Measurements from ENCODE around the gene FFAR4. TPM values are rescaled to one million over a fixed set of nuclear protein-coding genes. Genes with fewer than 3 reads are reported as not detected.
A peak's percentile ranks its signal among the peaks of the same experiment; 100 is the strongest.

FFAR4 gene
- total RNA-seq (2021; ENCODE audit: unreplicated experiment) (0.92 TPM), Bru-seq, nascent RNA (percentile 30 among the genes with signal in this experiment), BruChase-seq, experiment 1, labeled RNA remaining after a 2-hour chase (percentile 28 among the genes with signal in this experiment), BruChase-seq, experiment 2, labeled RNA remaining after a 6-hour chase (percentile 25 among the genes with signal in this experiment)
- 8.2 TPM for polyA plus RNA-seq (2012; ENCODE audit: insufficient read length)
- long read RNA-seq, partial matches to known transcripts = 0 of 3 reads
- long read RNA-seq, other reads (novel, unspliced or antisense) = 1 of 3 reads

DNA sequence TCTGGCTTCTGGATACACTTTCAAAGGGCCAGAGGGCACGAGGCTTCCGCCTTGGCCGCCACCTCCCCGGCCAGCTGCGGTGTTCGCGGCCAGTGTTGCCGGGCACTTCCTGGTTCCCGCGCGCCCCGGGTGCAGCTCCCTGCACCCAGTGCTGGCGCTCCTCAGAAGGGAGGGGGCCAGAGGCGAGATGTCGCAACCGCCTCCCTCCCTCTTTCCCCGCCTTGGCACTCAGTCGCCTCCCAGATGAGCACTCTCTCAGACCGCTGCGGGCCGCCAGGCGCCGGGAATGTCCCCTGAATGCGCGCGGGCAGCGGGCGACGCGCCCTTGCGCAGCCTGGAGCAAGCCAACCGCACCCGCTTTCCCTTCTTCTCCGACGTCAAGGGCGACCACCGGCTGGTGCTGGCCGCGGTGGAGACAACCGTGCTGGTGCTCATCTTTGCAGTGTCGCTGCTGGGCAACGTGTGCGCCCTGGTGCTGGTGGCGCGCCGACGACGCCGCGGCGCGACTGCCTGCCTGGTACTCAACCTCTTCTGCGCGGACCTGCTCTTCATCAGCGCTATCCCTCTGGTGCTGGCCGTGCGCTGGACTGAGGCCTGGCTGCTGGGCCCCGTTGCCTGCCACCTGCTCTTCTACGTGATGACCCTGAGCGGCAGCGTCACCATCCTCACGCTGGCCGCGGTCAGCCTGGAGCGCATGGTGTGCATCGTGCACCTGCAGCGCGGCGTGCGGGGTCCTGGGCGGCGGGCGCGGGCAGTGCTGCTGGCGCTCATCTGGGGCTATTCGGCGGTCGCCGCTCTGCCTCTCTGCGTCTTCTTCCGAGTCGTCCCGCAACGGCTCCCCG is at the start of gene FFAR4:
FFAR4 (plus strand) TSS at position 231 of the 842 bp plus-strand sequence; CDS start at position 287, 56 bp downstream.
- POLR2A ChIA-PET = no interaction called here
- intact Hi-C loops (cut with micrococcal nuclease; ENCODE audit: unreplicated experiment) = no loop called here
- no peak for TF ChIP-seq SIN3A (IDR thresholded peaks at IDR 0.05; ENCODE audit: borderline replicate concordance, insufficient read depth, low read depth, low read length)
- ATAC-seq (peak; percentile 76), DNase-seq (ENCODE audit: low read depth, low spot score) (no peak)
- no peaks in the 10 kb centered on the region for H3K36me3 ChIP-seq (ENCODE audit: control insufficient read depth, insufficient read depth, low read length)
- H3K27ac ChIP-seq (ENCODE audit: low read length) = no peak within 1 kb of the TSS
- no TSS peak for BruUV-seq (replicated peaks)
- peaks cover 34% of the 10 kb centered on the region for H3K27me3 ChIP-seq (ENCODE audit: control insufficient read depth, insufficient read depth, low read length)
- CTCF ChIA-PET = no interaction called here
- H3K4me3 ChIP-seq (ENCODE audit: low read depth in 2 of 2, low read length in 2 of 2) = peak within 1 kb of the TSS; percentile 39 to 55
- peaks cover 10% of the 10 kb centered on the region for H3K4me1 ChIP-seq (ENCODE audit: control insufficient read depth, insufficient read depth, low read length)
- no peaks in the 10 kb centered on the region for H3K9me3 ChIP-seq (ENCODE audit: control insufficient read depth, insufficient read depth, low read depth, low read length)
- in situ Hi-C loops (cut with HindIII; ENCODE audit: low pct_unique_long_range_greater_than_20kb, low sequenced_read_pairs) = no loop called here

DNA sequence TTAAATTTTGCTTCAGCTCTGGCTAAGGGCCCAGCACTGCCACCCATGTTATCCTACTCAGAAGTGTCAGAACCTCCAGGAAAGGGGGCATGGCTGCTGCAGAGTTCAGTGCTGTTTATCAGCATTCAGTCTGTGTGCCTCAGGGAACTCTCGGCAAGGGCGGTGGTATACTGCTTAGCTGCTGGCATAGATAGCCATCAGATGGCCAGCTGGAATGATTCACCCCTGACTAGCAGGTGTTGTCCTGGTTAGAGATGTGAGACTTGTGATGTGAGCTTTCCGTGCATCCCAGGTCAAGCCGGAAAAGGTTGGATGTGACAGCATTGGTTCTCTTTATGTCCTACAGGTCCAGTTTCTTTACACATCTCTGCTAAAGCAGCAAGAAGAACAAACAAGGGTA is 47.9 kb upstream of the FFAR4 start:
- intact Hi-C loops (cut with micrococcal nuclease; ENCODE audit: unreplicated experiment) = no loop called here
- Histone ChIP-seq H3K36me3 (ENCODE audit: control insufficient read depth, insufficient read depth, low read length) (peaks cover 49% of the 10 kb centered on the region), H3K9me3 (ENCODE audit: control insufficient read depth, insufficient read depth, low read depth, low read length) (no peaks in the 10 kb centered on the region), H3K4me3 (ENCODE audit: low read depth in 2 of 2, low read length in 2 of 2) (no peak overlapping the region), H3K27ac (ENCODE audit: low read length) (no peak overlapping the region), H3K4me1 (ENCODE audit: control insufficient read depth, insufficient read depth, low read length) (no peaks in the 10 kb centered on the region), H3K27me3 (ENCODE audit: control insufficient read depth, insufficient read depth, low read length) (no peaks in the 10 kb centered on the region)
- CTCF ChIA-PET = no interaction called here
- in situ Hi-C loops (cut with HindIII; ENCODE audit: low pct_unique_long_range_greater_than_20kb, low sequenced_read_pairs) = no loop called here
- TF ChIP-seq TCF7L2 (IDR thresholded peaks at IDR 0.05; ENCODE audit: low read depth, low read length) = no peak
- TF ChIP-seq, protein P1, sequence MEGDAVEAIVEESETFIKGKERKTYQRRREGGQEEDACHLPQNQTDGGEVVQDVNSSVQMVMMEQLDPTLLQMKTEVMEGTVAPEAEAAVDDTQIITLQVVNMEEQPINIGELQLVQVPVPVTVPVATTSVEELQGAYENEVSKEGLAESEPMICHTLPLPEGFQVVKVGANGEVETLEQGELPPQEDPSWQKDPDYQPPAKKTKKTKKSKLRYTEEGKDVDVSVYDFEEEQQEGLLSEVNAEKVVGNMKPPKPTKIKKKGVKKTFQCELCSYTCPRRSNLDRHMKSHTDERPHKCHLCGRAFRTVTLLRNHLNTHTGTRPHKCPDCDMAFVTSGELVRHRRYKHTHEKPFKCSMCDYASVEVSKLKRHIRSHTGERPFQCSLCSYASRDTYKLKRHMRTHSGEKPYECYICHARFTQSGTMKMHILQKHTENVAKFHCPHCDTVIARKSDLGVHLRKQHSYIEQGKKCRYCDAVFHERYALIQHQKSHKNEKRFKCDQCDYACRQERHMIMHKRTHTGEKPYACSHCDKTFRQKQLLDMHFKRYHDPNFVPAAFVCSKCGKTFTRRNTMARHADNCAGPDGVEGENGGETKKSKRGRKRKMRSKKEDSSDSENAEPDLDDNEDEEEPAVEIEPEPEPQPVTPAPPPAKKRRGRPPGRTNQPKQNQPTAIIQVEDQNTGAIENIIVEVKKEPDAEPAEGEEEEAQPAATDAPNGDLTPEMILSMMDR (IDR thresholded peaks at IDR 0.05) = no peak
- TF ChIP-seq POLR2AphosphoS5 (IDR thresholded peaks at IDR 0.05; ENCODE audit: low read depth, low read length) = no peak
- TF ChIP-seq, protein P2, sequence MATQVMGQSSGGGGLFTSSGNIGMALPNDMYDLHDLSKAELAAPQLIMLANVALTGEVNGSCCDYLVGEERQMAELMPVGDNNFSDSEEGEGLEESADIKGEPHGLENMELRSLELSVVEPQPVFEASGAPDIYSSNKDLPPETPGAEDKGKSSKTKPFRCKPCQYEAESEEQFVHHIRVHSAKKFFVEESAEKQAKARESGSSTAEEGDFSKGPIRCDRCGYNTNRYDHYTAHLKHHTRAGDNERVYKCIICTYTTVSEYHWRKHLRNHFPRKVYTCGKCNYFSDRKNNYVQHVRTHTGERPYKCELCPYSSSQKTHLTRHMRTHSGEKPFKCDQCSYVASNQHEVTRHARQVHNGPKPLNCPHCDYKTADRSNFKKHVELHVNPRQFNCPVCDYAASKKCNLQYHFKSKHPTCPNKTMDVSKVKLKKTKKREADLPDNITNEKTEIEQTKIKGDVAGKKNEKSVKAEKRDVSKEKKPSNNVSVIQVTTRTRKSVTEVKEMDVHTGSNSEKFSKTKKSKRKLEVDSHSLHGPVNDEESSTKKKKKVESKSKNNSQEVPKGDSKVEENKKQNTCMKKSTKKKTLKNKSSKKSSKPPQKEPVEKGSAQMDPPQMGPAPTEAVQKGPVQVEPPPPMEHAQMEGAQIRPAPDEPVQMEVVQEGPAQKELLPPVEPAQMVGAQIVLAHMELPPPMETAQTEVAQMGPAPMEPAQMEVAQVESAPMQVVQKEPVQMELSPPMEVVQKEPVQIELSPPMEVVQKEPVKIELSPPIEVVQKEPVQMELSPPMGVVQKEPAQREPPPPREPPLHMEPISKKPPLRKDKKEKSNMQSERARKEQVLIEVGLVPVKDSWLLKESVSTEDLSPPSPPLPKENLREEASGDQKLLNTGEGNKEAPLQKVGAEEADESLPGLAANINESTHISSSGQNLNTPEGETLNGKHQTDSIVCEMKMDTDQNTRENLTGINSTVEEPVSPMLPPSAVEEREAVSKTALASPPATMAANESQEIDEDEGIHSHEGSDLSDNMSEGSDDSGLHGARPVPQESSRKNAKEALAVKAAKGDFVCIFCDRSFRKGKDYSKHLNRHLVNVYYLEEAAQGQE (IDR thresholded peaks at IDR 0.05; ENCODE audit: insufficient read depth in 1 of 2, low read depth in 2 of 2, low read length in 1 of 2) = no peak
- no peak for TF ChIP-seq SIN3A (IDR thresholded peaks at IDR 0.05; ENCODE audit: borderline replicate concordance, insufficient read depth, low read depth, low read length)
- POLR2A ChIA-PET = no interaction called here
- BruUV-seq (replicated peaks) = no TSS peak
- 0 out of 2 replicates have a peak, but pooled peaks have one; percentile 12 for ATAC-seq
- DNase-seq (ENCODE audit: low read depth, low spot score) = no peak

Data from Panc1 (cell line).